Stimulated activated CD8-positive, alpha-beta memory T cell treated with anti-CD3 and anti-CD28 coated beads, Interleukin-2, amount 100 ng/mL, for 48 hours (primary cell): ENCODE data around the gene DEPDC5.
"Not testable (repeated sequence)": the region's sequence is repeated elsewhere in the genome, so short reads cannot be mapped to it uniquely, and the experiment has no call there.

Experiments used
- DNase-seq, 2 donors: peaks; one replicate each; pipeline ENCODE4 v3.0.0-alpha.2; 2020; ENCODE audit warnings: low read depth in 2 of 2

Gene DEPDC5

DNA sequence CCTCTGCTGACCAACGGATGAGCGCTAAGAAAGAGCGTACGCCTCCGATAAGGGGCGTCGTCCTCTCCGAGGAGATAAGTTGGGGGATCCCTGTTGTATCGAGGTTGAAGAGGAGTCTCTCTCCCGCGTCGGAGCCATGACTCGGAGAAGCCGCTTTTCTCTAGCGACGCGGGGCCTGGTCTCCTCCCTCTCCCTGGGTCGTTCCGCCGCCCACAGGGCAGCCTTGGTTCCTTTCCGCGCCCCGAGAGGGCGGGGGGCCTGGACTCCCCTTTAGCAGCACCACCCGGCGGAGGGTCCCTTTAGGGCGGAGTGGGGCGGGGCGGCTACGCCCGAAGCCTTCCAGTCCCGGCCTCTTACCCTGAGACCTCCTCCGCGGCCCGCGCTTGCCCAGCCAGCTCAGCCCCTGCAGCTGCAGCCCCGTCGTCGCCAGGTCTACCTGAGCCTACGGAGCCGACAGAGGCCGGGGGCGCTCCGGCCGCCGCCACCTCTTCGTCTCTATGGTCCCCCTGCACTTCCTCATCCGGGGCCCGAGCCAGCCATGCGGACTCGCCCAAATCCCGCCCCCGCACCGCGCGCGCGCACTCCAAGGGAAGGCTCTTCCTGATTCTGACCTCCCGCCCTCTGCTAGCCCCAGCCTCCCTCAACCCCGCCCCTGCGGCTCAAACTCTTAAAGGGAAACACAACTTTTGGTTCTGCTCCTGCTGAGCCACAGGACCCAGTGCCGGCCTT, 4.0 kb upstream of the DEPDC5 start, which contains the start of gene PRR14L:
Gene PRR14L, minus strand, starts transcription at position 497 of the 729 bp plus-strand sequence. CDS start 11,272 bp downstream, outside the sequence.
- DNase-seq: peak; percentile 100

DNA sequence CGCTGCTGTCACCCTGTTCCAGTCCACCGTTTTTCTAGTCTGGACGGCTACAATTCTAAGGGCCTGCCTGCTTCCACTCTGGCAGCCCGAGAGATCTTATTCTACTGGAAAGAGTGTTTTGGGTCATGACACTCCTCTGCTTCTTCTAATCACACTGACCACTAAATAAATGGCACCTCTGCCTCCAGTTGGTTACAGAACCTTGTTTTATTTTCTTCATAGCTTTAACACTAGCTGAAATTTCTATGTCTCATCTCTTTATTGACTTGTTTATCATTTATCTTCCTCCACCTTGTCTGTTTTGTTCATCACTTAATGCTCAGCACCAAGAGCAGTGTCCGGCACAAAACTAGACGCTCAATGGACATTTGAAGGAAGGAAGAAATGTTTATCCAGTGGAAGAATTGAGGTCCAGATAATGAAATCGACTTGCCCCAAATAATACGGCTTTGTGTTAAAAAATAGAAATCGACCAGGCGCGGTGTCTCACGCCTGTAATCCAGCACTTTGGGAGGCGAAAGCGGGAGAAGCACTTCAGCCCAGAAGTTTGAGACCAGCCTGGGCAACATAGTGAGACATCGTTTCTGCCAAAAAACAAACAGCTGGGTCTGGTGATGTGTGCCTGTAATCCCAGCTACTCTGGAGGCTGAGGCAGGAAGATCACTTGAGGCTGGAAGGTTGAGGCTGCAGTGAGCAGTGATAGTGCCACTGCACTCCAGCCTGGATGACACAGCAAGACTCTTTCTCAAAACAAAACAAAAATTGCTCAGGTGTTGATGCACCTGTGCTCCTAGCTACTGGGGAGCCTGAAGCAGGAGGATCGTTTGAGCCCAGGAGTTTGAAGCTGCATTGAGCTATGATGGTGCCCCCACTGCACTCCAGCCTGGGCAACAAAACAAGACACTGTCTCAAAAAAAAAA, 3.2 kb upstream of the DEPDC5 start:
- no peak for DNase-seq

DNA sequence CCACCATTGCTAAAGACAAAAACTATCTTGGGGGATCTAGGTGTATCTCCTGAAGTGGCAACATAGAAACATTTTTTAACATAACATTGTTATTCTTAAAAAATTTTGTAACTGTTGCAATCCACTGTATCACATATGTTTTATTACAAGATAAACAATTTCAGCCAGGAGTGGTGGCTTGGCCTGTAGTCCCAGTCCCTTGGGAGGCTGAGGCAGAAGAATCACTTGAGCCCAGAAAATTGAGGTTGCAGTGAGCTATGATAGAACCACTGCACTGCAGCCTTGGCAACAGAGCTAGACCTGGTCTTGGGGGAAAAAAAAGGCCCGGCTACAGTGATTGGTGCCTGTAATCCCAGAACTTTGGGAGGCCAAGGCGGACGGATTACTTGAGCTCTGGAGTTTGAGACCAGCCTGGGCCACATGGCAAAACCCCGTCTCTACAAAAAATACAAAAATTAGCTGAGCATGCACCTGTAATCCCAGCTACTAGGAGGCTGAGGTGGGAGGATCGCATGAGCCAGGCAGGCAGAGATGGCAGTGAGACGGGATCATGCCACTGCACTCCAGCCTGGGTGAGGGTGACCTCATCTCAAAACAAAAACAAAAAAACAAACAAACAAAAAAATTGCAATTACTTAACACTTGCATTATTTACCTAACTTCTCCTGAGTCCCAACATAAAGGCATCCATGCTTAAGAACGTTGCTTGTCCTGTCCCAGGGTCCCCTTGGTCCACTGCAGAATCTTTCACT, 1.5 kb upstream of the DEPDC5 start:
- DNase-seq: no peak

DNA sequence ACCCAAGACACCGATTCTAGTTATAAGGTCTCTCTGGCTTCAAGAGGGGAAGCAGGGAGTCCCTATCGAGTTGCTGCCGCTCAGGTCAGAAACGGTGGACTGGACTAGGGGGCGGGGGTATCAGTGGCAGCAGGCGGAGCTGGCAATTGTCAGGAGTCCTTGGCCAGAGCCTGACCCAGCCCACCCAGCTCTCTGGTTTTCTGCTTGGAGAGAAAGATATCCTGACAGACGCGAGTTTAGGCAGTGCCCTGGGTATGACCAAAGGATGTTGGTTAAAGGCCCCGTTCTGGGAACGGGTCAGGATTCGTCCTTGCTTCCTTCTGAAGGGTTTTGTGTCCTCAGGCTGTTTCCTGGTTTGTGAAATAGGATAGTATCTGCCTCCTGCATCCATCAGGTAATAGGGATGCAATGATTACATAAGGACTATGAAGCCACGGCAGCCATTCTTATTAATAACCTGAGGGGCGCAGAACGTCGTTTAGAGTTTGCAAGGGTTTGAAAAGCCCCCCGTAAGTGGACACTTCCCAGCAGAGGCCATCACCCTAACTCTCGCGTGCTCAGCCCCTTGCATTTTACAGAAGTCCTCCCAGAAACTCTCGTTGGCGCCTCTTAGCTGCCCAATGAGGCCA, 700 bp upstream of the DEPDC5 start:
- no peak for DNase-seq

DNA sequence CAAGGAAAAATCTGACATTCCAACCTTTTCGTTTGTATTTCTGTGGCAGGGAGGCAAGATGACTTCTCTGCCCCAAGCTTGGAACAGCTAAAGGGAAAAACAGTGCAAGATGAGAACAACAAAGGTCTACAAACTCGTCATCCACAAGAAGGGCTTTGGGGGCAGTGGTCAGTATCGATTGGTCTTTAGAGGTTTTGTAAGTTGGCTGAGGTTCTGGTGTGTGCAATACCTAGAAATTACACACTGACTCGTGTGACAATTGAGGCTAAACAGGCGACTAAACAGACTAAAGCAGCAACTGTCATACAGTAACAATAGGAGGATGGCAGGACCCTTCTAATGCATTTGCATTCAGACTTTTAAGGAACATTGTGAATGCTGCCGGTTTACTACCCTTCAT, 994 bp downstream of the DEPDC5 start:
- no peak for DNase-seq

DNA sequence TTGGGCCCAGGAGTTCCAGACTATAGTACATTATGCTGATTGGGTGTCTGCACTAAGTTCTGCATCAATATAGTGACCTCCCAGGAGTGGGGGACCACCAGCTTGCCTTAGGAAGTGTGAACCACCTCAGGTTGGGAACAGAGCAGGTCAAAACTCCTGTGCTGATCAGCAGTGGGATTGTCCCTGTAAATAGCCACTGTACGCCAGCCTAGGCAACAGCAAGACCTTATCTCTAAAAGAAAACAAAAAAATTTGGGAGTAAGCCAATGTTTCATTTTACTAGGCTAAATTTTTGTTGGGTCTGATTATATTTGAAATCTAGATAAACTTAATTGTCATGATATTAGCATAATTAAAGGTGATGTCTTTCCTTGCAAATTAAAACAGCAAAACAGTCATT, 3.4 kb downstream of the DEPDC5 start:
- DNase-seq: no peak

DNA sequence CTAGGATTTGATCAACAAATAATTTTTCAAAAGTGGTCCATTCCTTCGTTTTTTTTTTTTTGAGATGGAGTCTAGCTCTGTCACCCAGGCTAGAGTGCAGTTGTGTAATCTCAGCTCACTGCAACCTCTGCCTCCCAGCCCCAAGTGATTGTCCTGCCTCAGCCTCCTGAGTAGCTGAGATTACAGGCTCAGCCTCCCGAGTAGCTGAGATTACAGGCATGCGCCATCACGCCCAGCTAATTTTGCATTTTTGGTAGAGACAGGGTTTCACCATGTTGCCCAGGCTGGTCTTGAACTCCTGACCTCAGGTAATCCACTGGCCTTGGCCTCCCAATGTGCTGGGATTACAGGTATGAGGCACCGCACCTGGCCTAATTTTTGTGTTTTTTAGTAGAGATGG, 5.0 kb downstream of the DEPDC5 start:
- DNase-seq: not testable (repeated sequence)

DNA sequence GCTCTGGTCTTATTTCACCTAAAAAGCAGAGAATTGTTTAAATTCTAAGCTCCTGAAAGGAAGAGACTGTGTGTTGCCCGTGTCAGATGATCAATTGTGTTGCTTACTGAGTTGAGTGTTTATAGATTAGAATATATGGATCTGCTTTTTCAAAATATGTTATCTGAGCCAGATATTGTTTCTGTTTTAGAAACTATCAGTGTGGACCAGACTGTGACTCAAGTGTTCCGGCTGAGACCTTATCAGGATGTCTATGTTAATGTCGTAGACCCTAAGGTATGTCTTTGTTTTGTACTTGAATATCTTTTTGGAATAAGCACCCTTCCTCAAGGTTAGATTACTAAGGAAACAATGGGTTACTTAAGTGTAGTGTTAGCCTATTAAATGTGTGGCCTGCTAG, 11.0 kb downstream of the DEPDC5 start:
- DNase-seq: no peak

DNA sequence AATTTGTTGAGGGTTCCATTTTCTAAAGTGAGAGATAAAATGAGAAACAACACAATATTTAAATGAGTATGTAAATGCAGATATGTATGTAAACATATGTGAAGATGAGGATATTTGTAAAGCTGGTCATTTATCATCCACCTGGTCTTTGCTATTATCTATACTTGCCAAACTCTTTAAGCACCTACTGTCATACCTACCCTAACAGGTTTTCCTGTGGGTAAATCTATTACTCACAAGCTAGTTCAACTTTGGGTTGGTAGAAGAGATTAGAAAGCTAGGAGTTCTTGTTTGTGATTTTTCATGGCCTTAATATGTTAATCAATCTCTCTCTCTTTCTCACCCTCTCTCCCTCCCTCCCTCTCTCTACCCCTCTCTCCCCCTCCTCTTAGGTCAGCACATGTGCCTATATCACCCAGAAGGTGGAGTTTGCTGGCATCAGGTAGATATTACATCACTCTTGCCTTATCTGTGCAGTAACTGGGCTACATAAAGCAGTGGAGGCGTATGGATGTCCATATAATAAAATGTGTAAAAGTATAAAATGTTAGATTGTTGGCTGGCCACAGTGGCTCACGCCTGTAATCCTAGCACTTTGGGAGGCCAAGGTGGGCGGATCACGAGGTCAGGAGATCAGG, 14.7 kb downstream of the DEPDC5 start:
- DNase-seq: no peak

DNA sequence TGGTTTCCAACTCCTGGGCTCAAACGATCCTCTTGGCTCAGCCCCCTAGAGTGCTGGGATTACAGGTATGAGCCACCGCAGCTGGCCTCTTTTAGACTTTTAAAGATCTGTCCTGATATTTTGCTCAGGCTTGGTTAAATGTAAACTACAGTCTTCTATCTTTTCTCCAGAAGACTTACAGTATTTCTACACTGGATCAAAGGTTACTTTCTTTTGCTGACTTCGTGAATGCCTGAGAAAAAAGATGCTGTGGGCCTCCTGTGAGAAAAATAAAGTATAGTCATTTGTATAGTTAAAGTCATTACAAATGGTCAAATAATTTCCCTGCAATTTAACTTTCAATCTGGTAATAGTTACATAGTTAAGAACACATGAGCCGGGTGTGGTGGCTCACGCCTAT, 19.6 kb downstream of the DEPDC5 start:
- no peak for DNase-seq

DNA sequence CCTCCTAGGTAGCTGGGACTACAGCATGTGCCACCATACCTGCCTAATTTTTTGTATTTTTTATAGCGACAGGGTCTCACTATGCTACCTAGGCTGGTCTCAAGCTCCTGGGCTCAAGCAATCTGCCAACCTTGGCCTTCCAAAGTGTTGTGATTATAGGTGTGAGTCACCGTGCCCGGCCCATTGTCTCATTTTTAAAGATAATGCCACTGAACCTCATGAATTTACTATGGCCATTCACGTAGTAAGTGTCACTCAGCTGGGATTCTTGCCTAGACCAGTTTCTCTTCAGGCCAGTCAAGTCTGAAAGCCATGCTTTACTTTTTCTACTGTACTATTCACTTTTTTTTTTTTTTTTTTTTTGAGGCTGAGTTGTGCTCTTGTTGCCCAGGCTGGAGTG, 22.4 kb downstream of the DEPDC5 start:
- no peak for DNase-seq

DNA sequence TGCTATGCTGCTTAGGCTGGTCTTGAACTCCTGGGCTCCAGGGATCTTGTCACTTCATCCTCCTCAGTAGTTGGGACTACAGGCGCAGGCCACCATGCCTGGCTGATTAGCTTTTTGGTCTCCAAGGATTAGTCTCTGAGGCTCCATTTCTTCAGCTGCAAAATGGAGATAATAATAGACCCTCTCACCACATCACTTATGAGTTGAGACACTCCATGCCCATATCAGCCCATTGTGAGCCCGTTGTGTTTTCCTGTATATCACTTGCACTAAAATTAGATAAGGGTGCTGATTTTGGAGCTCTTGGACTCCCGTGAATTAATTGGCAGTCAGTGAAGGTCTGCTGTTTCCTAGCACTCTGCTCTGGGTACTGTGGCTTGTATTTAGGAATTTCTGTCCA, 36.0 kb downstream of the DEPDC5 start:
- DNase-seq: no peak

DNA sequence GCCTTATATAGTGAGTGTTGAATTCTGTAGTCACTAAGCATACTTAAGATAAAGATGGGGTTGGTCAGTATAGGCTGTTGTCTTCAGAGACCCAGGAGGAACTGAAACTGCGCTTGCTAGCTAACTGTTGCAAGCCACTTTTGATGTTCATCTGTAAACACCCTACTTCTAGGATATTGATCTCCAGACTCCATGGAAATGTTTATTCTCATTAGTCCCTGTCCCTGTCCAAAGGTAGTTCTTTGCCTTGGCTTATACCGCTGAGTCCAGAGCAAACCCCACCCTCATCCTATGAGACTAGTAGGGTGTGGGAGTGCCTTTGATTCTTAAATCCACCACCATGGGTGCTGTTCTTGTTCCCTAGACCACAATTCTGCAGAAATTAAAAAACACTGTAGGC, 36.4 kb downstream of the DEPDC5 start:
- no peak for DNase-seq

DNA sequence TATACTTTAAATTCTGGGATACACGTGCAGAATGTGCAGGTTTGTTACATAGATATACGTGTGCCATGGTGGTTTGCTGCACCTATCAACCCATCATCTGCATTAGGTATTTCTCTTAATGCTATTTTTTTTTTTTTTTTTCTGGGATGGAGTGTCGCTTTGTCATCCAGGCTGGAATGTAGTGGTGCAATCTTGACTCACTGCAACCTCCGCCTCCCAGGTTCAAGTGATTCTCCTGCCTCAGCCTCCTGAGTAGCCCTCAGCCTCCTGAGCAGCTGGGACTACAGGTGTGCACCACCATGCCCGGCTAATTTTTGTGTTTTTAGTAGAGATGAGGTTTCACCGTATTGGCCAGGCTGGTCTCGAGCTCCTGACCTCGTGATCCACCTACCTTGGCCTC, 45.5 kb downstream of the DEPDC5 start:
- DNase-seq: not testable (repeated sequence)

DNA sequence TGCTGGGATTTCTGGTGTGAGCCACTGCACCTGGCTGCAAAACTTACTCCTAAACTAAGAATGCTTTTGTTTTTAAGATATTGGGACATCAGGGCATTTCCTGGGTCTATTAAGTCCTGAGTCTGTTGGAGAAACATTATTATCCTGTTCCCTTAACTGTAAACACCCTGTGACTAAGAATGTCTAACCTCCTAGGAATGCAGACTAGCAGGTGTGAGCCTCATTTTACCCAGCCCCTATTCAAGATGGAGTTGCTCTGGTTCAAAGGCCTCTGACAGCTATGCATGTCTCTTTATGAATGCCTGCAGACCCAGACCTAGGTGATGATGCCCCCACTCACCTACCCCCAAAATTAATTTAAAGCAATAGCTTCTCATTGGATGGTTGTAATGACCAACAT, 46.2 kb downstream of the DEPDC5 start:
- DNase-seq: no peak

DNA sequence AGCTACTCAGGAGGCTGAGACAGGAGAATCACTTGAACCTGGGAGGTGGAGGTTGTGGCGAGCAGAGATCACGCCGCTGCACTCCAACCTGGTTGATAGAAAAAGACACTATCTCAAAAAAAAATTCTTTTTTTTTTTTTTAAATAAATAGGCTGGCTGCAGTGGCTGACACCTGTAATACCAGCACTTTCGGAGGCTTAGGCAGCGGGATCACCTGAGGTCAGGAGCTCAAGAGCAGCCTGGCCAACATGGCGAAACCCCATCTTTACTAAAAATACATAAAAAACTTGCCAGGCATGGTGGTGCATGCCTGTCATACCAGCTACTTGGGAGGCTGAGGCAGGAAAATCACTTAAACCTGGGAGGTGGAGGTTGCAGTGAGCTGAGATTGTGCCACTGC, 47.0 kb downstream of the DEPDC5 start:
- DNase-seq: not testable (repeated sequence)

DNA sequence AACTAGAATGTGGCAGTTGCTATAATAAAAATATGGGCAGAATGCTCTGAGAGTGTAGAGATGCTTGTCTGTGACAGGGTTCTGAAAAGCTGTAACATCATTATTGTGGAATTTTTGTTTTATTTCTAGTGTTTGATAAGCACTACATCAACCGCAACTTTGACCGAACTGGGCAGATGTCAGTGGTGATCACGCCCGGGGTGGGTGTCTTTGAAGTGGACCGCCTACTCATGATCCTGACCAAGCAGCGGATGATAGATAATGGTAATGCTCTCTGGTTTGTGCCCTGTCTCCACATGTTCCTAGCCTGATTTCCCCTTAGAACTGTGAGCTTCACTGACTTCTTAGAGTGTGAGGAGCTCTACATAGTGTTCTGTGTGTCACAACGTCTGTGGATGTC, 48.8 kb downstream of the DEPDC5 start:
- no peak for DNase-seq

DNA sequence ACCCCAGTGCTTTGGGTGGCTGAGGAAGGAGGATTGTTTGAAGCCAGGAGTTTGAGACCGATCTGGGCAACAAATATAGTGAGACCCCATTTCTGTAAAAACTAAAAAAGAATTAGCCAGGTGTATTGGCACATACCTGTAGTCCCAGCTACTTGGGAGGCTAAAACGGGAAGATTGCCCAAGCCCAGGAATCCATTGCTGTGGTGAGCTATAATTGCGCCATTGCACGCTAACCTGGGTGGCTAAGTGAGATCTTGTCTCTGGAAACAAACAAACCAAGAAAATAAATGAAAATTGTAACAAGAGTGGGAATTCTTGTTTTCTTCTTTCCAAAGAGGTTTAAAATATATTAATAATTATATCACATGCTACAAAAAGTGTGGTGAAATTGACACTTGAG, 52.9 kb downstream of the DEPDC5 start:
- DNase-seq: no peak

DNA sequence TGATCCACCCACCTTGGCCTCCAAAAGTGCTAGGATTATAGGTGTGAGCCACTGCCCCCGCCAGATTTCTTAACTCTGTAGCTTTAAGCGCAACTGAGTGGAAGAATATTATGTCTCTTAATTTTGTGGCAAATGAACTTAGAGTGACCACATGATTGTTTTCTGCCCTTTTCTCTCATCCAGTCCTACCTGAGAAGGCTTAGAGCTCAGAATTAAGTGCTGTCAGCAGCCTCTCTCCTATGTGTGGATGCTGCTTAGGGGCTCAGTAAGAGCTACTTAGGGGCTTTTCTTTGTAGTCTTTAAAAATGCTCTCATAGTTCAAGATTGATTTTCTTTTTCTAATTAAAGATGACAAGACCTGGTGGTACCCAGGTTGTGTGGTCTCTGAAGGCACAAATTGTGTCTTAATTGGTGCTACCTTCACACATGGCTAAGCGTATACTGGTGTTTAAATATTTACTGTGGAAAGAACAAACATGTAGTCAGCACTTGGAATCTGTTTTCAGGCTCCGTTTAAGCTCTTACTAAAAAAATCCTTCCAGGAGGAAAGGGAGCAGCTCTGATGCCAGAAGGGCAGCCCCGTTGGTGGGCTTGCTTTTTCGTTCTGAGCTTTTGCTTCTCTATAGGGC, 59.3 kb downstream of the DEPDC5 start:
- DNase-seq: no peak

DNA sequence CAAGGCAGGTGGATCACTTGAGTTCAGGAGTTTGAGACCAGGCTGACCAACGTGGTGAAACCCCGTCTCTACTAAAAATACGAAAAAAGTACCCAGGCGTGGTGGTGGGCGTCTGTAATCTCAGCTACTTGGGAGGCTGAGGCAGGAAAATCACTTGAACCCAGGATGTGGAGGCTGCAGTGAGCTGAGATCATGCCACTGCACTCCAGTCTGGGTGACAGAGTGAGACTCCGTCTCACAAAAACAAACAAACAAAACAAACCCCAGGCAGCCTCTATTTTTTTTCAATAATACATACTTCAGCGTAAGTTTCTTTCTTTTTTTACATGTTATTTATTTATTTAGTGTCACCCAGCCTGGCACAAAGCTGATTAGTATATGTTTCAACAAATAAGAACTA, 60.1 kb downstream of the DEPDC5 start:
- DNase-seq: not testable (repeated sequence)

DNA sequence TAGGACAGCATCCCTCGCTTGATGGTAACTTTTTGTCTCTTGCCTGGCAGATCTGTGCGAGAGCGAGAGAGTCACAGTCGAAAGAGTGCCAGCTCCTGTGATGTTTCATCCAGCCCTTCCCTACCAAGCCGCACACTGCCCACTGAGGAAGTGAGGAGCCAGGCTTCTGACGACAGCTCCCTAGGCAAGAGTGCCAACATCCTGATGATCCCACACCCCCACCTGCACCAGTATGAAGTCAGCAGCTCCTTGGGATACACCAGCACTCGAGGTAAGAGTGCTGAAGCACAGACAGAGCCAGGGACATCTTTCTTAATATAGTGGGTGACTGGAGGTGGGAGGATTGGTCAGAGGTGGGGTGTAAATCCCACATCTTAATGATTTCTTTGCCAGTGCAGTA, 61.1 kb downstream of the DEPDC5 start:
- DNase-seq: no peak
